ENCODE results near the gene FIGNL2.

GRCh38 chr12:51809193-51809592 is 39.3 kb downstream of the FIGNL2 start:
- TF ChIP-seq POLR2A (IDR thresholded peaks at IDR 0.05; ENCODE audit: low read length) (no peak), GATA1 (IDR thresholded peaks at IDR 0.05; ENCODE audit: low read depth, low read length) (no peak)

Measured in erythroblast (primary cell).